HEK293 (cell line): Measurements from ENCODE around the gene EIPR1.

Experiments used
- CTCF ChIA-PET: fragments of 350-600 bp; formaldehyde crosslinking; extraction: SDS; loops from one replicate; lab custom pipeline; 2021; ENCODE audit warnings: antibody characterized with exemption; lab: Yijun Ruan, JAX
- POLR2A ChIA-PET: fragments of 300-600 bp; formaldehyde crosslinking; extraction: SDS; loops from one replicate; lab custom pipeline; 2020; ENCODE audit warnings: antibody characterized with exemption, inconsistent platforms; lab: Yijun Ruan, JAX
- H3K27ac ChIP-seq: fragments of 200-500 bp; sonication (Bioruptor generic); 2 replicates; pipeline ENCODE4 v1.5.1; 2014; ENCODE audit warnings: low read depth, low read length, control low read depth, inconsistent platforms; ENCODE audit errors: extremely low read depth
- H3K36me3 ChIP-seq, 2 experiments: fragments of 200-500 bp in 1 of 2; sonication (Bioruptor generic) in 1 of 2; 1 replicate in 1 of 2; 2 replicates in 1 of 2; pipeline ENCODE4 v1.5.1; 2014 to 2017; ENCODE audit warnings: inconsistent platforms in 2 of 2, low read length in 2 of 2; ENCODE audit not compliant: control insufficient read depth in 2 of 2, insufficient read depth in 1 of 2
- H3K4me1 ChIP-seq: fragments of 200-500 bp; sonication (Bioruptor generic); 2 replicates; pipeline ENCODE4 v1.5.1; 2014; ENCODE audit warnings: mild to moderate bottlenecking, low read length, inconsistent platforms; ENCODE audit not compliant: control insufficient read depth, insufficient read depth
- H3K4me3 ChIP-seq: 2 replicates; pipeline ENCODE4 v1.5.1; 2011; ENCODE audit warnings: low read depth, mild to moderate bottlenecking, control low read depth, low read length, moderate library complexity
- H3K9me3 ChIP-seq: fragments of 200-500 bp; sonication (Bioruptor generic); 2 replicates; pipeline ENCODE4 v1.5.1; 2014; ENCODE audit warnings: low read depth, low read length, inconsistent platforms; ENCODE audit not compliant: control insufficient read depth, insufficient read depth
- KLF17 ChIP-seq: fragments of 450-650 bp; formaldehyde crosslinking; IDR thresholded peaks from 2 replicates; pipeline ENCODE4 v1.5.1; 2016; ENCODE audit warnings: missing biosample characterization, missing genetic modification characterization
- PRDM10 ChIP-seq: fragments of 450-650 bp; formaldehyde crosslinking; IDR thresholded peaks from 2 replicates; pipeline ENCODE4 v1.5.1; 2016; ENCODE audit warnings: missing biosample characterization, missing genetic modification characterization
- PRDM2 ChIP-seq: fragments of 450-650 bp; formaldehyde crosslinking; IDR thresholded peaks from 2 replicates; pipeline ENCODE4 v1.5.1; 2016; ENCODE audit warnings: missing biosample characterization, missing genetic modification characterization, borderline replicate concordance
- TCF7L2 ChIP-seq: IDR thresholded peaks from 2 replicates; pipeline ENCODE4 v1.6.1; 2011; ENCODE audit warnings: low read depth, mild to moderate bottlenecking, inconsistent platforms, low read length, moderate library complexity, borderline replicate concordance
- ZEB2 ChIP-seq: fragments of 450-650 bp; formaldehyde crosslinking; IDR thresholded peaks from 2 replicates; pipeline ENCODE4 v1.5.1; 2016; ENCODE audit warnings: missing biosample characterization, missing genetic modification characterization
- ZNF248 ChIP-seq: fragments of 450-650 bp; formaldehyde crosslinking; IDR thresholded peaks from 2 replicates; pipeline ENCODE4 v1.5.1; 2017; ENCODE audit warnings: missing biosample characterization, missing genetic modification characterization
- ZNF280D ChIP-seq: fragments of 450-650 bp; formaldehyde crosslinking; IDR thresholded peaks from 2 replicates; pipeline ENCODE4 v1.5.1; 2016; ENCODE audit warnings: missing biosample characterization, missing genetic modification characterization
- ZNF311 ChIP-seq: fragments of 450-650 bp; formaldehyde crosslinking; IDR thresholded peaks from 2 replicates; pipeline ENCODE4 v1.5.1; 2017; ENCODE audit warnings: missing biosample characterization, missing genetic modification characterization, borderline replicate concordance
- ZNF391 ChIP-seq: fragments of 450-650 bp; formaldehyde crosslinking; IDR thresholded peaks from 2 replicates; pipeline ENCODE4 v1.5.1; 2016; ENCODE audit warnings: low read depth, missing biosample characterization, missing genetic modification characterization, borderline replicate concordance
- ZNF596 ChIP-seq: fragments of 450-650 bp; IDR thresholded peaks from 2 replicates; pipeline ENCODE4 v1.5.0; 2018; ENCODE audit warnings: missing biosample characterization, mild to moderate bottlenecking, missing genetic modification characterization, moderate library complexity
- ZNF658 ChIP-seq: fragments of 450-650 bp; formaldehyde crosslinking; IDR thresholded peaks from 2 replicates; pipeline ENCODE4; 2016; ENCODE audit warnings: missing biosample characterization, missing genetic modification characterization
- ZNF777 ChIP-seq: fragments of 450-650 bp; formaldehyde crosslinking; IDR thresholded peaks from 2 replicates; pipeline ENCODE4 v1.5.1; 2017; ENCODE audit warnings: missing biosample characterization, missing genetic modification characterization, borderline replicate concordance
- TF ChIP-seq, protein P1 (sequence below): fragments of 450-650 bp; formaldehyde crosslinking; IDR thresholded peaks from 2 replicates; pipeline ENCODE4 v1.5.1; 2016; ENCODE audit warnings: missing biosample characterization, missing genetic modification characterization
- TF ChIP-seq, protein P2 (sequence below): IDR thresholded peaks from 2 replicates; pipeline ENCODE4 v1.6.1; 2011; ENCODE audit warnings: mild to moderate bottlenecking, low read depth, low read length, borderline replicate concordance
- TF ChIP-seq, protein P3 (sequence below): fragments of 450-650 bp; formaldehyde crosslinking; IDR thresholded peaks from 2 replicates; pipeline ENCODE4 v1.5.1; 2016; ENCODE audit warnings: missing biosample characterization, missing genetic modification characterization
- TF ChIP-seq, protein P4 (sequence below): fragments of 450-650 bp; formaldehyde crosslinking; IDR thresholded peaks from 2 replicates; pipeline ENCODE4 v1.5.1; 2017; ENCODE audit warnings: missing biosample characterization, missing genetic modification characterization

The EIPR1 gene

GRCh38 chr2:3233877-3234276 is 143.7 kb downstream of the EIPR1 start:
- POLR2A ChIA-PET: no interaction called here
- no peaks in the 10 kb centered on the region for H3K4me1 ChIP-seq
- H3K9me3 ChIP-seq: no peaks in the 10 kb centered on the region
- no peak overlapping the region for H3K27ac ChIP-seq
- TF ChIP-seq ZNF658: no peak
- TF ChIP-seq PRDM10: no peak
- TF ChIP-seq, protein P1, sequence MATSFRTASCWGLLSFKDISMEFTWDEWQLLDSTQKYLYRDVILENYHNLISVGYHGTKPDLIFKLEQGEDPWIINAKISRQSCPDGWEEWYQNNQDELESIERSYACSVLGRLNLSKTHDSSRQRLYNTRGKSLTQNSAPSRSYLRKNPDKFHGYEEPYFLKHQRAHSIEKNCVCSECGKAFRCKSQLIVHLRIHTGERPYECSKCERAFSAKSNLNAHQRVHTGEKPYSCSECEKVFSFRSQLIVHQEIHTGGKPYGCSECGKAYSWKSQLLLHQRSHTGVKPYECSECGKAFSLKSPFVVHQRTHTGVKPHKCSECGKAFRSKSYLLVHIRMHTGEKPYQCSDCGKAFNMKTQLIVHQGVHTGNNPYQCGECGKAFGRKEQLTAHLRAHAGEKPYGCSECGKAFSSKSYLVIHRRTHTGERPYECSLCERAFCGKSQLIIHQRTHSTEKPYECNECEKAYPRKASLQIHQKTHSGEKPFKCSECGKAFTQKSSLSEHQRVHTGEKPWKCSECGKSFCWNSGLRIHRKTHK (tag by site-specific recombination): no peak
- TF ChIP-seq KLF17: no peak
- no peak for TF ChIP-seq ZNF280D (tag by site-specific recombination)
- TF ChIP-seq ZNF391 (tag by site-specific recombination): no peak
- no peak for TF ChIP-seq ZNF777 (tag by site-specific recombination)
- no peak for TF ChIP-seq PRDM2 (tag by site-specific recombination)
- no peak for TF ChIP-seq TCF7L2
- TF ChIP-seq, protein P2, sequence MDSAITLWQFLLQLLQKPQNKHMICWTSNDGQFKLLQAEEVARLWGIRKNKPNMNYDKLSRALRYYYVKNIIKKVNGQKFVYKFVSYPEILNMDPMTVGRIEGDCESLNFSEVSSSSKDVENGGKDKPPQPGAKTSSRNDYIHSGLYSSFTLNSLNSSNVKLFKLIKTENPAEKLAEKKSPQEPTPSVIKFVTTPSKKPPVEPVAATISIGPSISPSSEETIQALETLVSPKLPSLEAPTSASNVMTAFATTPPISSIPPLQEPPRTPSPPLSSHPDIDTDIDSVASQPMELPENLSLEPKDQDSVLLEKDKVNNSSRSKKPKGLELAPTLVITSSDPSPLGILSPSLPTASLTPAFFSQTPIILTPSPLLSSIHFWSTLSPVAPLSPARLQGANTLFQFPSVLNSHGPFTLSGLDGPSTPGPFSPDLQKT: no peak
- TF ChIP-seq ZEB2 (tag by site-specific recombination): no peak
- TF ChIP-seq, protein P3, sequence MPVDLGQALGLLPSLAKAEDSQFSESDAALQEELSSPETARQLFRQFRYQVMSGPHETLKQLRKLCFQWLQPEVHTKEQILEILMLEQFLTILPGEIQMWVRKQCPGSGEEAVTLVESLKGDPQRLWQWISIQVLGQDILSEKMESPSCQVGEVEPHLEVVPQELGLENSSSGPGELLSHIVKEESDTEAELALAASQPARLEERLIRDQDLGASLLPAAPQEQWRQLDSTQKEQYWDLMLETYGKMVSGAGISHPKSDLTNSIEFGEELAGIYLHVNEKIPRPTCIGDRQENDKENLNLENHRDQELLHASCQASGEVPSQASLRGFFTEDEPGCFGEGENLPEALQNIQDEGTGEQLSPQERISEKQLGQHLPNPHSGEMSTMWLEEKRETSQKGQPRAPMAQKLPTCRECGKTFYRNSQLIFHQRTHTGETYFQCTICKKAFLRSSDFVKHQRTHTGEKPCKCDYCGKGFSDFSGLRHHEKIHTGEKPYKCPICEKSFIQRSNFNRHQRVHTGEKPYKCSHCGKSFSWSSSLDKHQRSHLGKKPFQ (tag by site-specific recombination): no peak
- TF ChIP-seq, protein P4, sequence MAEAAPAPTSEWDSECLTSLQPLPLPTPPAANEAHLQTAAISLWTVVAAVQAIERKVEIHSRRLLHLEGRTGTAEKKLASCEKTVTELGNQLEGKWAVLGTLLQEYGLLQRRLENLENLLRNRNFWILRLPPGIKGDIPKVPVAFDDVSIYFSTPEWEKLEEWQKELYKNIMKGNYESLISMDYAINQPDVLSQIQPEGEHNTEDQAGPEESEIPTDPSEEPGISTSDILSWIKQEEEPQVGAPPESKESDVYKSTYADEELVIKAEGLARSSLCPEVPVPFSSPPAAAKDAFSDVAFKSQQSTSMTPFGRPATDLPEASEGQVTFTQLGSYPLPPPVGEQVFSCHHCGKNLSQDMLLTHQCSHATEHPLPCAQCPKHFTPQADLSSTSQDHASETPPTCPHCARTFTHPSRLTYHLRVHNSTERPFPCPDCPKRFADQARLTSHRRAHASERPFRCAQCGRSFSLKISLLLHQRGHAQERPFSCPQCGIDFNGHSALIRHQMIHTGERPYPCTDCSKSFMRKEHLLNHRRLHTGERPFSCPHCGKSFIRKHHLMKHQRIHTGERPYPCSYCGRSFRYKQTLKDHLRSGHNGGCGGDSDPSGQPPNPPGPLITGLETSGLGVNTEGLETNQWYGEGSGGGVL (tag by site-specific recombination): no peak
- TF ChIP-seq ZNF596 (tag by site-specific recombination): no peak
- no peak for TF ChIP-seq ZNF311 (tag by site-specific recombination)
- TF ChIP-seq ZNF248 (tag by site-specific recombination): no peak
- CTCF ChIA-PET: no interaction called here
- H3K4me3 ChIP-seq: no peak overlapping the region
- peaks cover 0 to 4% of the 10 kb centered on the region in 2 experiments; a peak in 1 of 3 replicates for H3K36me3 ChIP-seq
